Measurements from ENCODE around the gene ZNF230. TPM values are rescaled to one million over a fixed set of nuclear protein-coding genes. Genes with fewer than 3 reads are reported as not detected.

The ZNF230 gene
- total RNA-seq, 2 experiments from 2014 or later: 1.6 to 1.8 TPM

GRCh38 chr19:44003461-44004009, 778 bp downstream of the ZNF230 start:
- H4K20me1 ChIP-seq (ENCODE audit: insufficient read depth, low read length): no peaks in the 10 kb centered on the region
- peak; percentile 19 for DNase-seq (ENCODE audit: low spot score)
- peaks cover 6% of the 10 kb centered on the region for H3K36me3 ChIP-seq (ENCODE audit: insufficient read depth, low read length)
- H3K27ac ChIP-seq (ENCODE audit: low read depth, low read length, poor library complexity, severe bottlenecking): no peak overlapping the region
- peak overlapping the region; percentile 83 for H3K4me3 ChIP-seq (ENCODE audit: low read depth, low read length, poor library complexity, severe bottlenecking)
- no peak; the same call in 1 of the 2 replicates for TF ChIP-seq CTCF (conservative IDR thresholded peaks at IDR 0.05; ENCODE audit: low read length)
- no peak for TF ChIP-seq EZH2phosphoT487 (IDR thresholded peaks at IDR 0.05; ENCODE audit: borderline replicate concordance, low read depth, low read length)
- peak overlapping the region; percentile 64 for H3K4me2 ChIP-seq (ENCODE audit: low read length)
- CTCF ChIA-PET (ENCODE audit: unreplicated experiment): no interaction called here
- H3K4me1 ChIP-seq (ENCODE audit: insufficient read depth, low read length, poor library complexity, severe bottlenecking): peaks cover 4% of the 10 kb centered on the region
- no TSS peak for BruUV-seq (replicated peaks)
- POLR2A ChIA-PET: interaction anchor here (0.6 to 1.0 kb wide), 2 partner anchors 17 to 33 kb away, joined by 3 read pairs; no protein-coding TSS in a partner anchor
- no peaks in the 10 kb centered on the region for H3K79me2 ChIP-seq (ENCODE audit: insufficient read depth, low read depth, low read length)
- intact Hi-C loops (cut with micrococcal nuclease; ENCODE audit: unreplicated experiment): loop anchor here (2.0 to 10.0 kb wide), 2 partner anchors 91 to 109 kb away; partner anchors contain the start of genes ZNF224 and ZNF225
- H2AFZ ChIP-seq (ENCODE audit: low read length): peak overlapping the region; percentile 87; the same call in 1 of the 2 replicates
- no peaks in the 10 kb centered on the region for H3K9me3 ChIP-seq (ENCODE audit: low read length)
- H3K9me2 ChIP-seq (ENCODE audit: insufficient read depth, low read length): no peaks in the 10 kb centered on the region

- no peaks in the 10 kb centered on the region for H4K20me1 ChIP-seq (ENCODE audit: insufficient read depth, low read length)
- no TSS peak for BruUV-seq (replicated peaks)
- intact Hi-C loops (cut with micrococcal nuclease; ENCODE audit: unreplicated experiment): loop anchor here (10.0 kb wide), 1 partner anchor 89 kb away; the partner anchor contains the start of gene ZNF224
- CTCF ChIA-PET (ENCODE audit: unreplicated experiment): no interaction called here
- no peak overlapping the region for H3K4me3 ChIP-seq (ENCODE audit: low read depth, low read length, poor library complexity, severe bottlenecking)
- no peak overlapping the region for H3K4me2 ChIP-seq (ENCODE audit: low read length)
- H3K9me3 ChIP-seq (ENCODE audit: low read length): no peaks in the 10 kb centered on the region
- no peaks in the 10 kb centered on the region for H3K9me2 ChIP-seq (ENCODE audit: insufficient read depth, low read length)
- no peak overlapping the region for H3K27ac ChIP-seq (ENCODE audit: low read depth, low read length, poor library complexity, severe bottlenecking)
- no peak overlapping the region for H2AFZ ChIP-seq (ENCODE audit: low read length)
- POLR2A ChIA-PET: no interaction called here
- DNase-seq (ENCODE audit: low spot score): no peak
- no peak for TF ChIP-seq EZH2phosphoT487 (IDR thresholded peaks at IDR 0.05; ENCODE audit: borderline replicate concordance, low read depth, low read length)
- no peak for TF ChIP-seq CTCF (conservative IDR thresholded peaks at IDR 0.05; ENCODE audit: low read length)
- no peaks in the 10 kb centered on the region for H3K79me2 ChIP-seq (ENCODE audit: insufficient read depth, low read depth, low read length)
- H3K36me3 ChIP-seq (ENCODE audit: insufficient read depth, low read length): peaks cover 19% of the 10 kb centered on the region
- peaks cover 4% of the 10 kb centered on the region for H3K4me1 ChIP-seq (ENCODE audit: insufficient read depth, low read length, poor library complexity, severe bottlenecking)
Measured at GRCh38 chr19:44005973-44006372, 3.2 kb downstream of the ZNF230 start.

GRCh38 chr19:44007473-44007872, 4.7 kb downstream of the ZNF230 start:
- intact Hi-C loops (cut with micrococcal nuclease; ENCODE audit: unreplicated experiment): loop anchor here (10.0 kb wide), 1 partner anchor 87 kb away; the partner anchor contains the start of gene ZNF224
- no peaks in the 10 kb centered on the region for H3K79me2 ChIP-seq (ENCODE audit: insufficient read depth, low read depth, low read length)
- peaks cover 25% of the 10 kb centered on the region for H3K36me3 ChIP-seq (ENCODE audit: insufficient read depth, low read length)
- POLR2A ChIA-PET: no interaction called here
- H4K20me1 ChIP-seq (ENCODE audit: insufficient read depth, low read length): no peaks in the 10 kb centered on the region
- no peak for DNase-seq (ENCODE audit: low spot score)
- H3K4me3 ChIP-seq (ENCODE audit: low read depth, low read length, poor library complexity, severe bottlenecking): no peak overlapping the region
- H3K9me2 ChIP-seq (ENCODE audit: insufficient read depth, low read length): no peaks in the 10 kb centered on the region
- H3K4me1 ChIP-seq (ENCODE audit: insufficient read depth, low read length, poor library complexity, severe bottlenecking): peaks cover 4% of the 10 kb centered on the region
- no peak overlapping the region for H3K27ac ChIP-seq (ENCODE audit: low read depth, low read length, poor library complexity, severe bottlenecking)
- H3K9me3 ChIP-seq (ENCODE audit: low read length): no peaks in the 10 kb centered on the region
- no peak overlapping the region for H2AFZ ChIP-seq (ENCODE audit: low read length)
- no peak overlapping the region for H3K4me2 ChIP-seq (ENCODE audit: low read length)
- CTCF ChIA-PET (ENCODE audit: unreplicated experiment): no interaction called here
- no peak for TF ChIP-seq CTCF (conservative IDR thresholded peaks at IDR 0.05; ENCODE audit: low read length)
- no peak for TF ChIP-seq EZH2phosphoT487 (IDR thresholded peaks at IDR 0.05; ENCODE audit: borderline replicate concordance, low read depth, low read length)
- no TSS peak for BruUV-seq (replicated peaks)
